ENCODE results near the gene TOR1AIP2.

DNA sequence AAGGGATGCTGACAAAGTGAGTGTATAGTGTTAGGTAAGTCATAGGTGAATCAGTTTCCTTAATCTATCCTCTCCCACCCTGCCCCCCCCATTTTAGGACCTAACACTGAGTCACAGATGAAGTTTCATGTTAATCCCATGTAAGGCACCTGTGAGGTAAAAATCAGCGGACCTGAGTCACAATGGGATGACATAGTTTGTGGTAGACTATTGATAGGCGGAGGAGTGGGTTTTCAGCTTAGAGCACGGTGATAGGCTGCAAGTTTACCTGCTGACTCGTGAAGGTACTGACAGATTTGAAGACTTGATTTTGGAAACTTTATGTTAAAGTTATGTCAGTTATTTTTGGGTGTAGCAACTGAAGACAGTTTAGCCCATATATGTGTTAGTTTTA, 6.1 kb upstream of the TOR1AIP2 start:
- TF ChIP-seq, protein P1, sequence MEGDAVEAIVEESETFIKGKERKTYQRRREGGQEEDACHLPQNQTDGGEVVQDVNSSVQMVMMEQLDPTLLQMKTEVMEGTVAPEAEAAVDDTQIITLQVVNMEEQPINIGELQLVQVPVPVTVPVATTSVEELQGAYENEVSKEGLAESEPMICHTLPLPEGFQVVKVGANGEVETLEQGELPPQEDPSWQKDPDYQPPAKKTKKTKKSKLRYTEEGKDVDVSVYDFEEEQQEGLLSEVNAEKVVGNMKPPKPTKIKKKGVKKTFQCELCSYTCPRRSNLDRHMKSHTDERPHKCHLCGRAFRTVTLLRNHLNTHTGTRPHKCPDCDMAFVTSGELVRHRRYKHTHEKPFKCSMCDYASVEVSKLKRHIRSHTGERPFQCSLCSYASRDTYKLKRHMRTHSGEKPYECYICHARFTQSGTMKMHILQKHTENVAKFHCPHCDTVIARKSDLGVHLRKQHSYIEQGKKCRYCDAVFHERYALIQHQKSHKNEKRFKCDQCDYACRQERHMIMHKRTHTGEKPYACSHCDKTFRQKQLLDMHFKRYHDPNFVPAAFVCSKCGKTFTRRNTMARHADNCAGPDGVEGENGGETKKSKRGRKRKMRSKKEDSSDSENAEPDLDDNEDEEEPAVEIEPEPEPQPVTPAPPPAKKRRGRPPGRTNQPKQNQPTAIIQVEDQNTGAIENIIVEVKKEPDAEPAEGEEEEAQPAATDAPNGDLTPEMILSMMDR (IDR thresholded peaks at IDR 0.05; ENCODE audit: insufficient read depth, low read length, poor library complexity, severe bottlenecking): no peak
- TF ChIP-seq EZH2phosphoT487 (conservative IDR thresholded peaks at IDR 0.05; ENCODE audit: low read length): no peak

Data from SU-DHL-6 (cell line).